Vagina (tissue), 2 donors: Measurements from ENCODE around the gene THRAP3.

Experiments
- POLR2A ChIP-seq, 2 donors: fragments of 450-650 bp; IDR thresholded peaks; one replicate each; pipeline ENCODE4 v1.6.1; 2017; ENCODE audit warnings: antibody characterized with exemption in 2 of 2, mild to moderate bottlenecking in 2 of 2, moderate library complexity in 2 of 2
- POLR2AphosphoS5 ChIP-seq, 2 donors: sonication (generic); formaldehyde crosslinking; IDR thresholded peaks; one replicate each; pipeline ENCODE4 v1.9.0; 2017; ENCODE audit warnings: antibody characterized with exemption in 2 of 2, mild to moderate bottlenecking in 2 of 2, low read depth in 1 of 2; ENCODE audit not compliant: insufficient read depth in 1 of 2
- TF ChIP-seq, protein P1 (sequence below), 3 experiments: fragments of 450-650 bp in 2 of 3; fragments of 200-600 bp in 1 of 3; sonication (generic) in 1 of 3; IDR thresholded peaks; one replicate each; pipeline ENCODE4 v1.5.1; 2017 to 2019; ENCODE audit warnings: antibody characterized with exemption in 3 of 3, mild to moderate bottlenecking in 2 of 3, moderate library complexity in 2 of 3

GRCh38 chr1:36279789-36280296, 55.6 kb downstream of the THRAP3 start:
- TF ChIP-seq, protein P1, sequence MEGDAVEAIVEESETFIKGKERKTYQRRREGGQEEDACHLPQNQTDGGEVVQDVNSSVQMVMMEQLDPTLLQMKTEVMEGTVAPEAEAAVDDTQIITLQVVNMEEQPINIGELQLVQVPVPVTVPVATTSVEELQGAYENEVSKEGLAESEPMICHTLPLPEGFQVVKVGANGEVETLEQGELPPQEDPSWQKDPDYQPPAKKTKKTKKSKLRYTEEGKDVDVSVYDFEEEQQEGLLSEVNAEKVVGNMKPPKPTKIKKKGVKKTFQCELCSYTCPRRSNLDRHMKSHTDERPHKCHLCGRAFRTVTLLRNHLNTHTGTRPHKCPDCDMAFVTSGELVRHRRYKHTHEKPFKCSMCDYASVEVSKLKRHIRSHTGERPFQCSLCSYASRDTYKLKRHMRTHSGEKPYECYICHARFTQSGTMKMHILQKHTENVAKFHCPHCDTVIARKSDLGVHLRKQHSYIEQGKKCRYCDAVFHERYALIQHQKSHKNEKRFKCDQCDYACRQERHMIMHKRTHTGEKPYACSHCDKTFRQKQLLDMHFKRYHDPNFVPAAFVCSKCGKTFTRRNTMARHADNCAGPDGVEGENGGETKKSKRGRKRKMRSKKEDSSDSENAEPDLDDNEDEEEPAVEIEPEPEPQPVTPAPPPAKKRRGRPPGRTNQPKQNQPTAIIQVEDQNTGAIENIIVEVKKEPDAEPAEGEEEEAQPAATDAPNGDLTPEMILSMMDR (IDR thresholded peaks at IDR 0.05) = no peak
- TF ChIP-seq POLR2AphosphoS5 (IDR thresholded peaks at IDR 0.05; ENCODE audit: insufficient read depth in 1 of 2, low read depth in 1 of 2) (no peak), POLR2A (IDR thresholded peaks at IDR 0.05) (no peak)
